ENCODE data around the gene HSFX1.
"Not testable (repeated sequence)": the region's sequence is repeated elsewhere in the genome, so short reads cannot be mapped to it uniquely, and the experiment has no call there.

Gene HSFX1

GRCh38 chrX:149773768-149774167, at the start of gene HSFX1:
Gene HSFX1 (plus strand): TSS chrX:149774068. CDS start chrX:149774682, 614 bp downstream.
- not testable (repeated sequence) for DNase-seq

- DNase-seq, result not testable (repeated sequence)
Measured at GRCh38 chrX:149727308-149727707, 46.6 kb upstream of the HSFX1 start.

GRCh38 chrX:149742269-149742668, 31.6 kb upstream of the HSFX1 start:
- not testable (repeated sequence) for DNase-seq

- DNase-seq, result not testable (repeated sequence)
Measured at GRCh38 chrX:149746390-149747007, 27.4 kb upstream of the HSFX1 start.

DNA sequence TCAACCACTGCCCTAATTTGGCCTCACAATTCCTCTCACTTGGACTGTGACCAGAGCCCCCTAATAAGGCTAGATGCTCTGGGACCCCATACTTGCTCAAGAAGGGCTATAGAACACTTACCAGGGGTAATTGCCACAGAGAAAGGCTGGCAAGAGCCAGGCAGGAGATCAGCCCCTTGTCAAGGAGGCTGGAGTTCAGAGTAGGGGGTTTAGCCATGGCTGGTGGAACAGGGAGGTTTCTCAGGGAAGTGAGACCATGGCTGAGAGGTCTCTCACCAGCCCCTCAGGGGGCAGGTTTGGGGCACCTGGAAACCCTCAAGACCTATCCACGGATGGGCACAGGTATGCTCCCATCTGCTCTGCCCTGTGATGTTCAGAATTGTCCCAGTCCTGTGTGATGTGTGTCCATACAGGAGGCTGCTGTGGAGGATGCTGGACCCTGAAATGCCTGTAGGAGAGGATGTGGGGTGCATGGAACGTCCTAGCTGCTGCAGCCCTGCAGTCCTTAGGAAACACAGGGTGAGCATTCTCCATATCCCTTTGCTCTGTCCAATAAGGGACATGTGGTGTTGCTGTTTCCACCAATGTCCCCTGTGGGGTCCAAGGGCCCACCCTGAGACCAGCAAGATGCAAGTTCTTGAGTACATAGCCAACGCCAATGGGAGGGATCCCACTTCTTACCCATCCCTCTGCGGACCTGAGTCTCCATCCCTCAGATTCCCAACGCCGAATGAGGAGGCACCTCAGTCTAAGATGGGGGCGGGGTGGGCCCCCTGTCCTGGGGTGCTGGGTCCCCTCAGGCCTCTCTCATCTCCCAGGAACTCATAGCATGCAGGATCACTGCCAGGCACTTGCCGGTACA, 16.4 kb upstream of the HSFX1 start:
- DNase-seq, result no peak

DNA sequence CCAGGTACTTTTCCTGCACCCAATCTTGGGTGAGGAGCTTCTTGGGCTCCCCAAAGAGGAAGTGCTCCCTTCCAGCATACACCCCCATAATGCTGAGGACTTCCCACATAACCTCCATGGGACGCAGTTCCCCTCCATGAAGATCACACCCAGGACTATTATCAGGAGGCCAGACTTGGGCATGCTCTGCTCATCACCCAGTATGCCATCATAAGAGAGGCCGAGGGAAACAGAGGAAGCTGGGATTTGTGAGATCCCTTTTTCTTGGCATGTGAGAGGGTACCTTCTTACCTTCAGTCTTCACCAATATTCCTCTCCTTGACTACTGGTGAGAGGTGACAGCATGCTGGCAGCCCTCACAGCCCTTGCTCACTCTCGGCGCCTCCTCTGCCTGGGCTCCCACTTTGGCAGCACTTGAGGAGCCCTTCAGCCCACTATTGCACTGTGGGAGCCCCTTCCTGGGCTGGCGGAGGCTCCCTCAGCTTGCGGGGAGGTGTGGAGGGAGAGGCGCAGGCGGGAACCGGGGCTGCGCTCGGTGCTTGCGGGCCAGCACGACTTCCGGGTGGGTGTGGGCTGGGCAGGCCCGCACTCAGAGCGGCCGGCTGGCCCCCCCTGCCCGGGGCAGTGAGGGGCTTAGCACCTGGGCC, 15.7 kb upstream of the HSFX1 start:
- no peak for DNase-seq

DNA sequence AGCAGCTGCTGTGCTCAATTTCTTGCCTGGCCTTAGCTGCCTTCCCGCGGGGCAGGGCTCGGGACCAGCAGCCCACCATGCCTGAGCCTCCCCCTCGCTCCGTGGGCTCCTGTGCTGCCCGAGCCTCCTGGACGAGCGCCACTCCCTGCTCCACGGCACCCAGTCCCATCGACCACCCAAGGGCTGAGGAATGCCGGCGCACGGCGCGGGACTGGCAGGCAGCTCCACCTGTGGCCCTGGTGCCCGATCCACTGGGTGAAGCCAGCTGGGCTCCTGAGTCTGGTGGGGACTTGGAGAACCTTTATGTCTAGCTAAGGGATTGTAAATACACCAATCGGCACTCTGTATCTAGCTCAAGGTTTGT, 15.2 kb upstream of the HSFX1 start:
- DNase-seq, result not testable (repeated sequence)

DNA sequence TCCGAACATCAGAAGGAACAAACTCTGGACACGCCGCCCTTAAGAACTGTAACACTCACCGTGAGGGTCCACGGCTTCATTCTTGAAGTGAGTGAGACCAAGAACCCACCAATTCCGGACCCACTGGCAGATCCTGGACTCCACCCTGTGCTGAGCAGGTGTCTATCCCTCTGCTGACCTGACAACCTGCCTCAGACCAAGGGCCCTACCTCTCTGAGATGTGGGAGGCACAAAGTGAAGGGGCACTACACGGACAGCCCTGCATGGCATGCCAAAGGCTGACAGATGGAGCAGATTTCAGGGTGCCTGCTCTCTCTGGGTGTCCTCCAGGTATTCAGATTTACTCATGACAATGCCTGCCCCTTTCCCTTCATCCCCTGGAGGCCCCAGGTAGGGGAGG, 14.0 kb upstream of the HSFX1 start:
- DNase-seq, result no peak

- no peak for DNase-seq
Measured at GRCh38 chrX:149760965-149761364, 12.9 kb upstream of the HSFX1 start.

DNA sequence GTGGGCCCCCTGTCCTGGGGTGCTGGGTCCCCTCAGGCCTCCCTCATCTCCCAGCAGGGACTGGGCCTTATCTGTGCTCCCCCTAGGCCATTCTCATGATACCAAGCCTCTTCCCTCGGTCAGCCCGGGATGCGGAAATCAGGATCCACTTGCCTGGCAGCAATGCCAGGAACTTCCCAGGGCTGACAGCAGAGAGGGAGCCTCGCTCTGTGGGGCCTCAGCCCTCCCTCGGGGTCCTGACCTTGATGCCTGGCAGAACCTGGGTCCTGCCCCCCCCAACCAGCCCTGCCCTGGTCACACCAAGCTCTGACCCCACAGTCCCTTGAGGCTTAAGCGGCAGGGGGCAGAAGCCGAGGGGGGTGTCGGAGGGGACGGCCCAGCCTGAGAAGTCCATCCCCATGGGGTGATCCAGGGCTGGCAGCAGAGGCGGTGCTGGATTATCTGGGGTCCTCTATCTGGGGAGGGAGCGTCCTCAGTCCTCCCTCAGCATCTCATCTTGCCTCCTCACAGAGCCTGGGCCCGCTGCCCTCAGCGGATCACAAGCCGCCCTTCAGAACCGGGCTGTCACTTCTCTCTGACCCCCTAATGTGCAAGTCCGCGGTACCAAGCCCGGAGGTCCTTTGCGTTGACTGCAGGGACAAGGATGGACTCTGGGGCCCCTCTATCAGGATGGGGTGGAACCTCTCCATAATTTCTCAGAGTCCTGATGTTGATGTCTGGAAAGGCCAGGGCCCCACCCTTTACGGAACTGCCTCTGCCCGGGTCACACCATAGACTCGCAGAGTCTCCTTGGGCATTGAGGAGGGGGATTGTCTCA, 11.8 kb upstream of the HSFX1 start:
- not testable (repeated sequence) for DNase-seq

DNA sequence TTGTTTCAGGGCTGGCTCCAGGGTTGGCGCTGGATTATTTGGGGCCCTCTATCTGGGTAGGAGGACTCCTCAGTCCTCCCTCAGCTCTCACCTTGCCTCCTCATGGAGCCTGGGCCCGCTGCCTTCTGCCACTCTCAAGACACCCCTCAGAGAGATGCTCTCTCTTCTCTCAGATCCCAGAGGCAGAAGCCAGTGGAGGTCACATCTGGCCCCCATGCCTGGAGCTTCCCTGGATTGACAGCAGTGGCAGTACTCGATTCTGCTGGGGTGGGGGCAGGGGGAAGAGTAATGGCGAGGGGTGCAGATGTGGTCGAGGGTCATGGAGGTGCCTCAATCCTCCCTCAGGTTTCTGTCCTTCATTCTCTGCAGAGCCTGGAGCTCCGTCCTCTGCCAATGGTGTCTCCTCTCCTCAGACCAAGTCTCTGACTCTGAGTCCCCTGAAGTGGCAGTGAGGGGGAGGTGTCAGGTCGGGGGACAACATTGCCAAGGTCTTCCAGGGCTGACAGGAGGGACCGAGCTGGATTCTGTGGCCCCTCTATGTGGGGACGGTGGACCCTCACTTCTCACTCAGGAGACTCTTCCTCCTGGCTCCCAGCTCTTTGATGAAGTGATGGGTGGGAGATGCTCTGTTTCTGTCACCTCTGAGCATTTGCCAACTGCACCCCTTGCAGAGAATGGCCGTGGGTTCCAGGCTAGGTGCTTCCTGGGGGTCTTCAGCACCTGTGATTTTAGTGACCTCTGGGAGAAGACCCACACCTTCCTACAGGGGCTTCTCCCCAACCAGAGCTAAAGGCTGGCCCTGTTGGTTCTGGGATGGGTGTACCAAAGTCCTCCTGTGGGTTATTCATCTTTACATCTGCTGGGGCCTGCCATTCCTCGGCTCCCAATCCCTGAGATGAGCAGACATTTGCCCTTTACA, 10.9 kb upstream of the HSFX1 start:
- no peak for DNase-seq

GRCh38 chrX:149770344-149770743, 3.5 kb upstream of the HSFX1 start:
- not testable (repeated sequence) for DNase-seq

DNA sequence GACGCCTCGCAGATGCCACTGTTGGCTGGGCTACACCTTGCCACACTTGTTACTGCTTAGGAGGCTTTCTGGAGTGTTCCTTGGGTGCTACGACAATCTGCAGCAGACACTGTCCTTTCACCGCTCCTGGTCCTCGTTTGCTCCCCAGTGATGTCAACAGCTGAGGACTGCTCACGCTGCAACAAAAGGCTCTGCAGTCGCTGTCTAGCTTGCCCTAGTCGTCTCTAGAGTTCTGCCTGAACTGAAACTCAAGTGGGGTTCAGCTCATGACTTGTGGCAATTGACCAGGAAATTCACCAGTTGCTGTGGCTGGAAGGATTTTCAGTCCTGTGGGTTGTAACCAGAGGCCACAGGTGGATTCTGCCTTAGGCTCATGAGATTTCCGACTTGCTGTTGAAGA, 842 bp upstream of the HSFX1 start:
- not testable (repeated sequence) for DNase-seq

GRCh38 chrX:149777999-149778398, 4.1 kb downstream of the HSFX1 start:
- DNase-seq, result not testable (repeated sequence)

- not testable (repeated sequence) for DNase-seq
Measured at GRCh38 chrX:149781727-149782126, 7.9 kb downstream of the HSFX1 start, which contains the start of gene MAGEA9. Gene MAGEA9 (plus strand): TSS chrX:149781930. CDS start chrX:149786211, 4,281 bp downstream.

DNA sequence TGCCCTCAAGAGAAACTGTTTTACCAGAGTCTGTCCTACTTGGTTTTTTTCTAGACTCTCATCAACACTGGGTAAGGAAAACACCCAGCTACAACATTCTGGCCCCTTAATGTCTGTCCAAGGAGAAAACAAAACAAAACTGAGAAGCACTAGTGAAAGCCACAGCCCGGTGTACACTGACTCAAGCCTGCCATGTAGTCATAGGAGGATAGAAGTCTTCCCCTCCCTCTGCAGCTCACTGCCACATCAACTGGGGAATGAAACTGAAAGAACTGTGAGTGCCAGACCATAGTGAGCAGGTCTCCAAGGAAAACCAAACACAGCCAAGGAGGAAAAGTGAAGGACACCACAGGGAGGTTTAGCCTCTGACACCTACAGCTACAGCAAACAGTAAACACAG, 21.7 kb downstream of the HSFX1 start:
- not testable (repeated sequence) for DNase-seq

- DNase-seq, result no peak
Measured at GRCh38 chrX:149799095-149799714, 25.3 kb downstream of the HSFX1 start.

DNA sequence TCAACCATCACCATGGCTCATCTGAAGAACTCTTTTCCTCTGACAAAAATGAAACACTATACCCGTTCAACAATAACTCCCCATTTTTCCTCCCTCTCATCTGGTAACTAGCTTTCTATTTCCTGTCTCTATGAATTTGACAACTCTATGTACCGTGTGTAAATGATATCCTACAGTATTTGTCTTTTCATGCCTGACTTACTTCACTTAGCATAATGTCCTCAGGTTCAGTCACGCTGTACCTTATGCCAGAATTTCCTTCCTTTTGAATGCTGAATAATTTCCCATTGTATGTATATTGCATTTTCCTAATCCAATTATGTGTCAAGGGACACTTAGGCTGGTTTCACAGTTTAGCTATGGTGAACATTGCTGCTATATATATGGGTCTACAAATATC, 26.1 kb downstream of the HSFX1 start:
- no peak for DNase-seq

DNA sequence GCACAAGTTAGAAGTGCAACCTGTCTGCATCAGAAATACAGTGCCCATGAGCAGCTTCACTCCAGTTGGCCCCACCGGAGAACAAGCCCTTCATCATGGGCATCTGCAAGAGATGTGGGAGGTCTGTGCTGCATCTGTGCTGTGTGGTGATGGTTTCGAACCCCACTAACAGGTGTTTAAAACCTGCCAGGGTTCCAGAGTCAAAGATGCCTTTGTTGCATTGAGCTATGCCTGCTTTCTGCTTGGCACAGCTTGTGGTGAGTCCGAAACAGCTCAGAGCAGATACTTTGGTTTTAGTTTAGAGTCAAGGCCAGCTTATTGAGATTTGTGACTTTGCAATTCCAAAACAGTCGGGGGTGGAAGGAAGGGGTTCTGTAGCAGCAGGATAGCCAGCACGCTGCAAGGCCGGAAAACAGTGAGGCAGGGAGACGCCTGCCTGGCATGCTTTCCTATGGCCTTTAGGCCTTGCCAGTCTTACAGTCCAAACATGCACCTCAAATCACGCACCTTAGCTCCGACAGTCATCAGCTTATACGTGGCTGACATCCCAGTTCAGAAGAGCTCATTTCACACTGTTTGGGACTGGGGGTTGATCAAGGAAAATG, 29.7 kb downstream of the HSFX1 start:
- DNase-seq, result no peak

DNA sequence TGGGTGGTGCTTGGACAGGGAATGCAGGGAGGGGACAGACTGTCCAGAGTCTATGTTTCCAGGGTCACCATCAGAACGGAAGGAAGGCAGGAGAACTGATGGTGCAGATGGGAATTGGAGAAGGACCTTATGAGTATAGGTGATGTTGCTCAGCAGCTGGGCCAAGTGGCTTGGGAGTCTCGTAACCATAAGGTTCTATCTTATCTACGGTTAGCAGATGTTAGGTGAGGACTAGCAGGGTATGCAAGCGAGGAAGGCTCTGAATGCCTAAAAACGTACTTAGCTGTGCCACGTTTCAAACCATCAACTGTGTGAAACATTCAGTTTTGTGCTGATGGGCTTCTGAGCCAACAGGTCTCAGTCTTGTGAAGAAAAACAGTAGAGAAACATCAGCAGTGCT, 30.2 kb downstream of the HSFX1 start:
- DNase-seq, result no peak
